Upper lobe of left lung (tissue), 4 donors: ENCODE measurements around the gene RELCH.

Source experiments
- CTCF ChIP-seq, 6 experiments: fragments of 450-650 bp in 4 of 6; fragments of 200-600 bp in 2 of 6; sonication (generic) in 2 of 6; IDR thresholded peaks; one replicate each; pipeline ENCODE4 v1.5.1; 2016 to 2019; ENCODE audit warnings: antibody characterized with exemption in 6 of 6
- EP300 ChIP-seq, 4 donors: sonication (generic); formaldehyde crosslinking; IDR thresholded peaks; one replicate each; pipeline ENCODE4 v1.5.1; 2017; ENCODE audit warnings: antibody characterized with exemption in 4 of 4, control low read depth in 2 of 4
- POLR2A ChIP-seq, 4 donors: fragments of 450-650 bp; IDR thresholded peaks; one replicate each; pipeline ENCODE4 v1.5.1; 2016 to 2017; ENCODE audit warnings: antibody characterized with exemption in 4 of 4, mild to moderate bottlenecking in 2 of 4
- POLR2AphosphoS5 ChIP-seq, 2 donors: sonication (generic); formaldehyde crosslinking; IDR thresholded peaks; one replicate each; pipeline ENCODE4 v1.5.1; 2017; ENCODE audit warnings: antibody characterized with exemption in 2 of 2

- TF ChIP-seq CTCF (IDR thresholded peaks at IDR 0.05) (peak in 1 of 6 experiments; percentile 5), EP300 (IDR thresholded peaks at IDR 0.05) (no peak), POLR2A (IDR thresholded peaks at IDR 0.05) (no peak), POLR2AphosphoS5 (IDR thresholded peaks at IDR 0.05) (no peak)
Measured at GRCh38 chr18:62245699-62246098, 58.6 kb downstream of the RELCH start.
